SIG-M5 treated with dmso at 0.1 percent for 504 hours (cell line): ENCODE results near the gene MYH9.
"Not testable (repeated sequence)": the region's sequence is repeated elsewhere in the genome, so short reads cannot be mapped to it uniquely, and the experiment has no call there.

Experiments
- DNase-seq: peaks from one replicate; lab custom pipeline; 2025; ENCODE audit not compliant: unreplicated experiment; lab: John Stamatoyannopoulos, UW

Gene MYH9

DNA sequence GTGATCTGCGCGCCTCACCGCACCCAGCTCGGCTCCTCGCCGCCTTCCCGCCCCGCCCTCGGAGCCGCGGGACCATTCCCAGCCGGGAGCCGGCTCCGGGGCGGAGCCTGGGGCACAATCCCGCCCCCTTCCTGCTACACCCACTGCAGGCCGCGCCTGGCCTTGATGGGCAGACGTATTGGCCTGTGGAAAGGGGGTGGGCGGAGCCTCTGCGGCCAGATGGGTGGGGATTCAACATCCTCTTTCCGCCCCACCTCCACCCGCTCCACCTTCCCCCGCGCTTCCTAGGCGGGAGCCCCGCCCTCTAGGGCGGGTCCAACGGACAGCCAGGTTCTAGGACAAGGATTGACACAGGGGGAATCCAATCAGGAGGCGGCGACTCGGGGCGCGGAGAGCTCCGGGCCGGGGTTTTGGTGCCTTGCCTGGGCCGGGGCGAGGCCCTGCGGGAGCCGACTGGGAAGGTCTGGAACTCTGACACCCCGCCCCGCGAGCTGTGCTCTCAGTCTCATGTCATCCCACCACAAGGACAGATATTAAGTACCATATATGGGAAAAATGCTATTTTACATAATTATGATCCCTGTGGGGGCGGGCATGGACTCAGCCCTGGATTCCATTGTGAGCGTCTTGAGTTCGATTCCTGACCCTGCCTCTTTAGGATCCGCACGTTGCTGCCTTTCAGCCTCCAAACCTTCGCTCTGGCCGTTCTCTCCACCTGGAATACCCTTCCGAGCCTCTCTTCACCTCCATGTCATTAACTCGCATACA lies at the start of gene MYH9:
Gene MYH9, minus strand, starts transcription at position 9 of the 768 bp plus-strand sequence. CDS start 38,731 bp downstream, outside the sequence.
- peak; percentile 95 for DNase-seq

DNA sequence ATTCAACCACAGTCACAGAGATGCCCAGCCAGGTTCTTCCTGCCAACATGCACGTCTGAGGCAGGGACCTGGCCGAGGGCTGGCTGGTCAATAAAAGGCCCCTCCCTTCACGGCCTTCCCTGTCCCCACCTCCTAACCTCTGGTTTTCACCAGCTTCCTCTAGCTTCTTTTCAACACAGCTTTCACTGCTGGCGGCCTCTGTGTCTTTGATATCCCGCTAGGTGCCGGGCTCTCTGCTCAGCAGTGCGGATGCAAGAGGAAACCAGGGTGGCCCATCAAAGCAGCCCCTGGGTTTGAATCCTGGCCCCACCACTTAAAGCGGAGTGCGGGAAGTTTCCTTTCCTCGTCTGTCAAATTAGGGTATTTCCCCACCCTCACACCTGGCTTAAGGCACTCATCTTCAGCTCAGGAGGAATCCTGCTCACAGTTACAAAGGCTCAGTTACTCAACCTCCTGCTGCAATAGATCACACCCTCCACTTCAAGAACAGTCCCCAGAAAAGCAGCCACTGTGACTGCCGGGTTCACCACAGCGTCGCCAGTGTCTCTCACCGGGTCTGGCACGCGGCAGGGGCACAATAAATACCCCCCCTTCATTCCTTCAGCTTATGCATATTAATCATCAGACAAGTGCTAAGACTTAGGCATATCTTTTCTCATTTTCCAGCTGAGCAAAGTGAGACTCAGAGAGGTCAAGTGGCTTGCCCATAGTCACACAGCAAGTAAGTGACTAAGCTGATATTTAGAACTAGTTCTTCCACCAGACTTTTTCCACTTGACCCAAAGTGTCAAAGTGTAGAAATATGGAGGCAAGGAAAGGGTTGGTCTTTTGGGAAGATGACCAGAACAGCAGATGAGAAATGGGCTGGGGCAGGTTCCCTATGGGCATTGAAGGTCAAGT lies 48.0 kb upstream of the MYH9 start:
- DNase-seq: peak; percentile 74

DNA sequence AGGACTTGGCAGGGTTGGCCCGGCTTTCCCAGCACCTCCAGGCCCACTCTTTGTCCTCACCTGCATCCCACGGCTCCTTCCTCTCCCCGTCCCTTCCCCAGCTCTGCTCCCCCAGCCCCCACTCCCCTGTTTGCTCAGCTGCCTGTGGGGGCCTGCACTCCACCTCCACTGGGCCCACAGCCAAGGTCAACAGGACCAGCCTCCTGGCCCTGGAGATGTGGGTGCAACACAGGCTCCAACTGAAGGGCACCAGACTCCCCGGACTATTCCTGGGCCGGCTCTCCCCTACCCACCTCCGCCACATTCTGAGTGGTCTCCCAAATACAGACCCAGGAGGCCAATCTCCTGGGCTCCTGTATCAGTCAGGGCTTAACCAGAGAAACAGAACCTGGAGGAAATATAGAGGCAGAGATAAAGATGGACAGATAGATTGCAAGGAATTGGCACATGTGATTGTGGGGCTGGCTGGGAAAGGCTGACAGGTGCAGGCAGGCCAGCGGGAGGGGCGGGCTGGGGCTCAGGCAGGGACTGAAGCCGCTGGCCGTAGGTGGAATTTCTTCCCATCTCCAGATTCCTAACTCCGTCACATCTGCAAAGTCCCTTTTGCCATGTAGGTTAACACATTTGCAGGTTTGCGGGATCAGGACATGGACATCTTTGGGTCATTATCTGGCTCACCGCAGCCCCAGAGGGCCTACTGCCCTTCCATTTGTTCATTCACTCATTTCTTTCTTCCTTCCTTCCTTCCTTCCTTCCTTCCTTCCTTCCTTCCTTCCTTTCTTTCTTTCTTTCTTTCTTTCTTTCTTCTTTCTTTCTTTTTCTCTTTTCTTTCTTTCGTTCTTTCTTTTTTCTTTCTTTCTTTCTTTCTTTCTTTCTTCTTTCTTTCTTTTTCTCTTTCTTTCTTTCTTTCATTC lies 45.8 kb upstream of the MYH9 start:
- no peak for DNase-seq

DNA sequence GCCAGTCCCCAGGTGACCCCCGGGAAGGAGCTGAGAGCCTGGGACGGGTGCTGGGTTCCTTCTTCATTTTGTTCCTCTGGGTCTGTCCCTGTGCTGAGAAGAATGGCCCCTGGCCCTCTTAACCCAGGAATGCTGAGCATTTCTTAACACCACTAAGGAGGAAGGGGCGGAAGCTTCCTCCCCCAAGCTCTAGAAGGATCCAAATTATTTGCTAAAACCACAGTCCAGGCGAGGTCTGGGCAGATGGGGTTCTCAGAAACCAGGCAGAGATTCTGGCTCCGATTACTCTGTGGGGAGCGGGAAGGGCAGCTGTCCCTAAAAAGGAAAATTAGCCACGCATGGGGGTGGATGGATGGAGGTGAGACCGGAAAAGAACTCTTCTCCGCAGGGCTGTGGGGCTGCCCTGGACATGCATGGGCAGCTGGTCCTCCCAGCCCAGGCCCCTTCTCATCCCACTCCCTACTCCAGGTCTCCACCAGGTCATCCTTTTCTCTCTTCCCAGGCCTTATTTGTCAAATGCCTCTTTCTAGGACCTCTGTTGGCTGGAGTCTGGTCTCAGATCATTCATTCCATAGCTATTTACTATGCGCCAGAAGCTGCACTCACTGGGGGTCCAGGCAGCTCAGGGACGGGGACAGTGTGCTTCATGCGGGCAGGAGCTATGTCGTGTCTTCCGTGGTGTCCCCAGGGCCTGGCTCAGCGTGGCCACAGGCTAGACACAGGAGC lies 45.0 kb upstream of the MYH9 start:
- no peak for DNase-seq

DNA sequence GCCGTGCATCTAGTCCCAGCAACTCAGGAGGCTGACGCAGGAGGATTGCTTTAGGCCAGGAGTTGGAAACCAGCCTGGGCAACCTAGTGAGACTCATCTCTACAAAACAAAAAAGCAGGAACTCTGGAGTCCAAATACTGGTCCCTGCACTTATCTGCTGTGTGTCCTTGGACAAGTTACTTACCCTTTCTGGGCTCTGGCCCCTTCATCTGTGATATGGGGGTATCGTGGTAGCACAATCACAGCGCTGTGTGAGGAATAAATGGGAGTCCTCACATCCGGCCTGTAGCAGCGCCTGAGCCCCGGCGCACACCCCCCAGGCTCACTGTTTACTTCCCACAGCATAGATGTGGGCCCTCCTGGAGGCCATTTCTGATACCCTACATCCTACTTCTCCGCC lies 44.2 kb upstream of the MYH9 start:
- DNase-seq: no peak

- DNase-seq: no peak
Observed at GRCh38 chr22:36430863-36431262, 43.1 kb upstream of the MYH9 start.

DNA sequence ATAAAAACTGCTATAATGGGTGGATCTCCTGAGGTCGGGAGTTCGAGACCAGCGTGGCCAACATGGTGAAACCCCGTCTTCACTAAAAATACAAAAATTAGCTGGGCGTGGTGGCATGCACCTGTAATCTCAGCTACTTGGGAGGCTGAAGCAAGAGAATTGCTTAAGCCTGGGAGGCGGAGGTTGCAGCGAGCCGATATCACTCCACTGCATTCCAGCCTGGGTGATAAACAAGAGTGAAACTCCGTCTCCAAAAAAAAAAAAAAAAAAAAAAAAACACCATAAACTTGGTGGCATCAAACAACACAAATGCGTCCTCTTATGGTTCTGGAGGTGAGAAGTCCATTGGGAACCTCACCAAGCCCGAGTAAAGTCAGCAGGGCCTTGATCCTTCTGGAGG lies 40.2 kb upstream of the MYH9 start:
- DNase-seq: not testable (repeated sequence)

DNA sequence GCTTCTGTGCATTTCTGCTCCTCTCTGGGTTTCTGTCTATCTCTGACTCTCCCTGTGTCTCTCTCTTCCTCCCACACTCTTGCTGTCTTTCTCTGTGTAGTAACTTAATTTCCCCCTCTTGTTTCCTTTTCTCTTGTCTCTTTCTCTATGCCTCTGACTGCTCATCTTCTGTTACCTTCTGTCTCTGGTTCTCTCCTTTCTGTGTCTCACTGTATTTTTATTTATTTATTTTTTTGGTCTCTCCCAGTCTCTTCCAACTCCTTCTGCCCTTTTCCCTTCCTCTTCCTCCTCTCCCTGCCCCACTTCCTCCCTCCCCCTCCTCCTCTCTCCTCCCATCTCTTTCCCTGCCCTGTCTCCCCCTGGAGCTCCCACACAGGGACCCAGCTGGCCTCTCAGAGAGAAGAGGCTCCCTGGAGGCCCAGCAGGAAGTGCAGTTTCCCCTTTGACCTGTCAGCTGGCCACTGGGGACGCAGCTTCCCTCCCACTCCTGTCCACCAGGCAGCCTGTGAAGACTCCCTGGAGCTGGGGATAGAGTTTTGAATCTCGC lies 38.3 kb upstream of the MYH9 start:
- no peak for DNase-seq

- peak; percentile 29 for DNase-seq
Observed at GRCh38 chr22:36424901-36425579, 37.3 kb upstream of the MYH9 start.

GRCh38 chr22:36424466-36424865 lies 36.7 kb upstream of the MYH9 start:
- not testable (repeated sequence) for DNase-seq

DNA sequence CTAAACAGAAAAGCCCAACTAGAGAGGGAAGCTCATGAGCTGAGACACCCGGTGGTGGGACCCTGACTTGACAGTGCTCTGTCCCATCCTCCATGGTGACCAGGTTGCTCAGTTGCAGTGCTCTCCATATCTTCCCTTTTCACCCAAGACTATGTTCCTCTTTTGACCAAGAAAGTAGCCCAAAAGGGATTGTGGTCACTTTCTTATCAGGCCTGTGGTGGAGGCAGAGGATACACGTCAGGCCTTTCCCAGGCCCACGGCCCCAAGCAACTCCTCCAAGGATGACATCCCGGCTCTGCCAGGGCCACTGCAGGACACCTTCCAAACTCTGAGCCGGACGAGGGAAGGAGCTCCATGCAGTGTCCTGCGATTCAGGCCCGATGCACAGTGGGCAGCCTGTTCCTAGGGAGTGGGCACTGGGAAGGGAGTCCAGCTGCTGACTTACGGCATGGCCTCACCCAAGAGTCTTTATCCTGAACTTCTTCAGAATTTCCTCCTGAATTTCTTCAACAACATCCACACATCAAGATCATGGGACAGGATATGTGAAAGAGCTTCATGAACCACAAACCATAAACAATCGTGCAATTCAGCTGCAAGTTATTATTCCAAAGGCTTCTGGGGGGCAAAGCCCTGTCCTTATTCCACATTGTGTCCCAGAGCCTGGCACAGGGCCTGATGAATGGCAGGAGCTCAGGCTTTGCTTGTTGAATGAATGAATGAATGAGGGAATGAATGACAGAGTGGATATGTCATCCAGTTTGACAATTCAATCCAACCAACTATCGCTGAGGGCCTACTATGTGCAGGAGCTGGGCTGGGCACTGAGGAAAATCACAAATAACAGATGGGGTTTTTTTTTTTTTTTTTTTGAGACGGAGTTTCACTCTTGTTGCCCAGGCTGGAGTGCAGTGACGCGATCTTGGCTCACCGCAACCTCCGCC lies 36.0 kb upstream of the MYH9 start:
- peak; percentile 53 for DNase-seq

GRCh38 chr22:36422287-36423014 lies 34.7 kb upstream of the MYH9 start:
- DNase-seq: no peak

- DNase-seq: no peak
Observed at GRCh38 chr22:36419912-36420882, 32.4 kb upstream of the MYH9 start.

DNA sequence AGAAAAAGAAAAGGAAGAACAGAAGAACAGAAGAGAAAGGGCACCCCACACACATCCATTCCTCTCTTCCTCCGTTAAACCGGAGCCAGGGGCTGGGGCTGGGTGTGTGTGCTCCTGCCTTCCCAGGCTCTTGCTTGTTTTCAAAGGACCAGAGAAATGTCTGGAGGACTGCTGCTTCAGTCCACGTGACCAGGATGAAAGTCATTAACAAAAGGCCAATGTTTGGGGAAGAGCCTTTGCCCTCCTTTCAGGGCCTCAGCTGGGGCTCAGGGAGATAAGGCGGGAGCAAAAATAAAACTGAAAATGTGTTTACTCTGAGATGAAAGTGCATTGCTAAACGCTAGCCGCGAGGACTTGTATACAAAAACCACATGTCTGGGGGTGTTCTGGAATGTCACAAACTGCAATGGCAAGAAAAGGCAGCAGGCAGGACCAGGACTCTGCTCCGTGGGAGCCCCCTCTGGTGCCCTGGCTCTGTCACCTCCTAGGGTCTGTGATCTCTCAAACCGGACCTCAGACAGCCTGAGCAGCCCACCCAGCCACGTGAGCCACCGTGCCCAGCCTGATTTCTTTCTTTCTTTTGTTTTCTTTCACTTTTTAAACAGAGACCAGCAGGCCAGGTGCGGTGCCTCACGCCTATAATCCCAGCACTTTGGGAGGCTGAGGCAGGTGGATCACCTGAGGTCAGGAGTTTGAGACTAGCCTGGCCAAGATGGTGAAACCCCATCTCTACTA lies 31.6 kb upstream of the MYH9 start:
- peak; percentile 49 for DNase-seq

GRCh38 chr22:36417281-36417686 lies 29.5 kb upstream of the MYH9 start:
- DNase-seq: no peak
